Right lobe of liver (tissue), 6 donors: ENCODE results near the gene KDELR3. TPM values are rescaled to one million over a fixed set of nuclear protein-coding genes. Genes with fewer than 3 reads are reported as not detected.
A peak's percentile ranks its signal among the peaks of the same experiment; 100 is the strongest.

Experiments used
- ATAC-seq, 4 donors: fragments of 200-7000 bp; cut with Tn5 transposase; one replicate each; pipeline ENCODE4 v1.9.1; 2020; ENCODE audit warnings: mild to moderate bottlenecking in 4 of 4, moderate library complexity in 4 of 4
- DNase-seq, 3 donors: peaks; one replicate each; pipeline ENCODE4 v3.0.0-alpha.2; 2020
- H3K27ac ChIP-seq, 3 donors: fragments of 200-600 bp; one replicate each; pipeline ENCODE4 v1.8.0; 2022
- H3K27me3 ChIP-seq, 2 donors: fragments of 200-600 bp; one replicate each; pipeline ENCODE4 v1.8.0; 2022
- H3K36me3 ChIP-seq, 4 donors: fragments of 200-600 bp; sonication (generic) in 1 of 4; one replicate each; pipeline versions ENCODE4 v1.5.1 to v1.8.0; 2017 to 2022; ENCODE audit warnings: control low read depth in 1 of 4
- H3K4me1 ChIP-seq, 4 donors: fragments of 200-600 bp; sonication (generic) in 1 of 4; one replicate each; pipeline versions ENCODE4 v1.5.1 to v1.8.0; 2017 to 2022; ENCODE audit warnings: control low read depth in 1 of 4
- H3K4me3 ChIP-seq, 3 donors: fragments of 200-600 bp; one replicate each; pipeline ENCODE4 v1.8.0; 2022
- H3K9me3 ChIP-seq, 4 donors: fragments of 200-600 bp; sonication (generic) in 1 of 4; one replicate each; pipeline versions ENCODE4 v1.5.1 to v1.8.0; 2017 to 2022; ENCODE audit warnings: control low read depth in 1 of 4
- CTCF ChIP-seq, 4 donors: fragments of 200-600 bp in 3 of 4; fragments of 450-650 bp in 1 of 4; IDR thresholded peaks; one replicate each; pipeline versions ENCODE4 v1.5.1 to v1.8.0; 2016 to 2022; ENCODE audit warnings: antibody characterized with exemption in 4 of 4, mild to moderate bottlenecking in 2 of 4
- POLR2A ChIP-seq: fragments of 450-650 bp; IDR thresholded peaks from one replicate; pipeline ENCODE4 v1.6.1; 2017; ENCODE audit warnings: antibody characterized with exemption, mild to moderate bottlenecking
- WGBS: methylation state at CpG from one replicate; pipeline ENCODE4 v1.1.6; 2018; ENCODE audit warnings: low coverage, low lambda C conversion rate; ENCODE audit not compliant: insufficient coverage; ENCODE audit errors: missing lambda C conversion rate; 5-methylcytosine and 5-hydroxymethylcytosine counted together
- intact Hi-C, 2 donors: fragments of 100-400 bp; cut with DNase I; formaldehyde crosslinking; loops; one replicate each; pipeline versions ENCODE4 v1.11.2 to v1.14.1; 2022
- total RNA-seq, 6 experiments: library from RNA; depleted of rRNA in 2 of 6; stranded (reverse); fragments of >200 nt in 2 of 6; fragmentation: NEBNext Ultra II Directional in 3 of 6; extraction: Animal tissue kit (Norgen Biotek cat#: 25700) in 3 of 6; gene quantifications; one replicate each; pipeline versions ENCODE4 v1.1.0 to v1.2.4, GENCODE V29; 2016 to 2023
- donor health status: DM: no; HTN: yes; CAD: no.
- donor health status: DM: no; HTN: no; CAD: no.
- donor health status: DM: no; HTN: no; CAD: no.
- donor health status: DM: no; HTN: yes; CAD: no.
- donor health status: DM: no; HTN: yes; CAD: no.

KDELR3 gene
- total RNA-seq, 6 experiments from 2014 or later: 2.4 to 53.8 (median 12.8) TPM

- DNase-seq: peak; percentile 62 to 69 (median 69)
- peak in 3 of 4 donors; percentile 4 to 43 (median 4) for ATAC-seq
- TF ChIP-seq CTCF (IDR thresholded peaks at IDR 0.05) (no peak), POLR2A (no peak)
- WGBS: under 1% methylated on average over 25 of the region's 35 CpGs
- intact Hi-C loops: no loop called here
- peak overlapping the region; percentile 76 to 92 (median 91) for H3K4me3 ChIP-seq
- no peaks in the 10 kb centered on the region for H3K27me3 ChIP-seq
- H3K36me3 ChIP-seq: peaks cover 0 to 16% (median 6%) of the 10 kb centered on the region in 4 donors
- no peaks in the 10 kb centered on the region for H3K9me3 ChIP-seq
- H3K4me1 ChIP-seq: peaks cover 0 to 38% (median 3%) of the 10 kb centered on the region in 4 donors
- peak overlapping the region; percentile 100 for H3K27ac ChIP-seq
Observed at GRCh38 chr22:38504731-38505540, 37.0 kb downstream of the KDELR3 start.

GRCh38 chr22:38505541-38506117 lies 37.7 kb downstream of the KDELR3 start:
- H3K4me1 ChIP-seq: peaks cover 0 to 38% (median 3%) of the 10 kb centered on the region in 4 donors
- WGBS: 0% methylated on average over 7 of the region's 69 CpGs

GRCh38 chr22:38506118-38506962 lies 38.4 kb downstream of the KDELR3 start, which contains the start of gene DDX17:
DDX17 (minus strand) TSS chr22:38506311.
- no peaks in the 10 kb centered on the region for H3K27me3 ChIP-seq
- H3K36me3 ChIP-seq: peaks cover 0 to 2% (median 0%) of the 10 kb centered on the region in 4 donors
- intact Hi-C loops: no loop called here
- 3% methylated on average over 49 of the region's 83 CpGs for WGBS
- H3K27ac ChIP-seq: peak within 1 kb of the TSS; percentile 100
- DNase-seq (peak; percentile 90 to 94 (median 93)), ATAC-seq (peak; percentile 86 to 89 (median 88))
- no peaks in the 10 kb centered on the region for H3K9me3 ChIP-seq
- no peak for TF ChIP-seq CTCF (IDR thresholded peaks at IDR 0.05)
- TF ChIP-seq POLR2A: peak; percentile 56
- peaks cover 0 to 38% (median 3%) of the 10 kb centered on the region in 4 donors for H3K4me1 ChIP-seq
- peak within 1 kb of the TSS; percentile 76 to 92 (median 91) for H3K4me3 ChIP-seq

More at GRCh38 chr22:38505541-38506117, 37.7 kb downstream of the KDELR3 start:
- intact Hi-C loops: no loop called here
- H3K27ac ChIP-seq: peak overlapping the region; percentile 100
- H3K36me3 ChIP-seq: peaks cover 0 to 9% (median 2%) of the 10 kb centered on the region in 4 donors
- DNase-seq (peak; percentile 82 to 86 (median 85)), ATAC-seq (peak; percentile 51 to 80 (median 72))
- H3K4me3 ChIP-seq: peak overlapping the region; percentile 76 to 92 (median 91)
- TF ChIP-seq POLR2A (no peak), CTCF (IDR thresholded peaks at IDR 0.05) (no peak)
- H3K9me3 ChIP-seq: no peaks in the 10 kb centered on the region
- no peaks in the 10 kb centered on the region for H3K27me3 ChIP-seq

- no peak for DNase-seq
- 66% methylated on average over 3 of the region's 5 CpGs for WGBS
- intact Hi-C loops: no loop called here
- no peak for ATAC-seq
- H3K9me3 ChIP-seq: no peaks in the 10 kb centered on the region
- no peak overlapping the region for H3K4me3 ChIP-seq
- no peak overlapping the region for H3K27ac ChIP-seq
- no peaks in the 10 kb centered on the region for H3K36me3 ChIP-seq
- H3K4me1 ChIP-seq: peaks cover 0 to 12% (median 0%) of the 10 kb centered on the region in 4 donors
- H3K27me3 ChIP-seq: no peaks in the 10 kb centered on the region
- TF ChIP-seq CTCF (IDR thresholded peaks at IDR 0.05) (no peak), POLR2A (no peak)
Observed at GRCh38 chr22:38510416-38510970, 42.6 kb downstream of the KDELR3 start.
